ENCODE measurements around the gene ETV6.
A peak's percentile ranks its signal among the peaks of the same experiment; 100 is the strongest.

ETV6 gene

DNA sequence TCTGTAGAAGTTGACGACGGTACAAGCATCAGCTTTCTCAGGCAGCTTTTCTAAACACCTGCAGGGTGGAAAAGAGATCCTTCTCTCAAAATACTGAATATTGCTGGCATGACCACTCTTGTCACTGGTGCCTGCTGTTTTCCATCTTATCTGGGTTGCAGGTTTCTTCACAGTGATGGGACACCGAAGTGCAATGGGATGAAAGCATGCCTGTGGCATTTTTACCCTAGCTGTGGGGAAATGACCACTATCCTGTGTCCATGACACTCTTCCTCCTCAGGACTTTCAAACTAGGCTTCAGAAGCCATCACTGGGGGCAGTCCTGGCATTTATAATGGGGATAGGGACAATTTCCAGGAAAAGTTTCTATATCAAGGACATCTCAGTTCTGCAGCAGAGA, 98.5 kb downstream of the ETV6 start:
- ATAC-seq (ENCODE audit: insufficient read depth, low read depth) = no peak
- Histone ChIP-seq H3K79me2 (ENCODE audit: insufficient read depth, low read length) (peaks cover 98% of the 10 kb centered on the region), H3K9ac (ENCODE audit: low read depth, low read length) (no peak overlapping the region)

DNA sequence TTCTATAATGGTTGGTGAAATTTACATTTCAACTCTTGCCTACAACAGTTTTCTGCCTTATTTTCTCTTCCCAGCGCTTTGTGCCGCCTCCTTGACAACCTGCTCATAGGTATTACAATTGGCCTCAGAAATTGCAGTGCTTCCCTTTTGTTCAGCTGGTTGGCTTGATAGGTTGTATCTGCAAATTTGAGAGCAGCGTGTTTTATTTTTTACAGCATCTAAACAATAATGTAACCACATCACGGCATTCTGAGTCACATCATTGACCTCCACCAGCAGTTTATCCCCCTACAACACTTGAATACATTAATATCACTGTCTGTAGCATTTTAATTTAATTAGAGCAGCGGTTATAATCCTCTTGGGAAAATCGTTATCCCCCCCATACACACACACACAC, 99.4 kb downstream of the ETV6 start:
- peaks cover 97% of the 10 kb centered on the region for H3K79me2 ChIP-seq (ENCODE audit: insufficient read depth, low read length)
- H3K9ac ChIP-seq (ENCODE audit: low read depth, low read length) = no peak overlapping the region
- H3K4me3 ChIP-seq (ENCODE audit: low read depth in 1 of 2, low read length in 2 of 2) = no peak overlapping the region
- no peaks in the 10 kb centered on the region for H3K9me3 ChIP-seq (ENCODE audit: insufficient read depth, low read length, severe bottlenecking)
- no peak overlapping the region for H3K4me2 ChIP-seq (ENCODE audit: insufficient read depth, low read length)
- ATAC-seq (ENCODE audit: insufficient read depth, low read depth) = no peak
- 0 out of 2 replicates have a peak, but pooled peaks cover 2% of the 10 kb centered on the region for H3K4me1 ChIP-seq (ENCODE audit: insufficient read depth, low read length)
- H3K27me3 ChIP-seq (ENCODE audit: insufficient read depth, low read length, poor library complexity) = no peaks in the 10 kb centered on the region
- no peak for DNase-seq
- no peak overlapping the region for H3K27ac ChIP-seq (ENCODE audit: low read length)
- peaks cover 42% of the 10 kb centered on the region for H3K36me3 ChIP-seq (ENCODE audit: insufficient read depth, low read length)
- H2AFZ ChIP-seq (ENCODE audit: low read depth, low read length) = no peak overlapping the region
- TF ChIP-seq, protein P1, sequence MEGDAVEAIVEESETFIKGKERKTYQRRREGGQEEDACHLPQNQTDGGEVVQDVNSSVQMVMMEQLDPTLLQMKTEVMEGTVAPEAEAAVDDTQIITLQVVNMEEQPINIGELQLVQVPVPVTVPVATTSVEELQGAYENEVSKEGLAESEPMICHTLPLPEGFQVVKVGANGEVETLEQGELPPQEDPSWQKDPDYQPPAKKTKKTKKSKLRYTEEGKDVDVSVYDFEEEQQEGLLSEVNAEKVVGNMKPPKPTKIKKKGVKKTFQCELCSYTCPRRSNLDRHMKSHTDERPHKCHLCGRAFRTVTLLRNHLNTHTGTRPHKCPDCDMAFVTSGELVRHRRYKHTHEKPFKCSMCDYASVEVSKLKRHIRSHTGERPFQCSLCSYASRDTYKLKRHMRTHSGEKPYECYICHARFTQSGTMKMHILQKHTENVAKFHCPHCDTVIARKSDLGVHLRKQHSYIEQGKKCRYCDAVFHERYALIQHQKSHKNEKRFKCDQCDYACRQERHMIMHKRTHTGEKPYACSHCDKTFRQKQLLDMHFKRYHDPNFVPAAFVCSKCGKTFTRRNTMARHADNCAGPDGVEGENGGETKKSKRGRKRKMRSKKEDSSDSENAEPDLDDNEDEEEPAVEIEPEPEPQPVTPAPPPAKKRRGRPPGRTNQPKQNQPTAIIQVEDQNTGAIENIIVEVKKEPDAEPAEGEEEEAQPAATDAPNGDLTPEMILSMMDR (IDR thresholded peaks at IDR 0.05; ENCODE audit: borderline replicate concordance, extremely low read depth, low read length, poor library complexity, severe bottlenecking) = no peak
- no peak for TF ChIP-seq EZH2 (IDR thresholded peaks at IDR 0.05; ENCODE audit: borderline replicate concordance, low read depth, low read length, severe bottlenecking)
- peaks cover 12% of the 10 kb centered on the region; the same call in 1 of the 2 replicates for H4K20me1 ChIP-seq (ENCODE audit: insufficient read depth, low read length)

More for the DNA sequence above, 98.5 kb downstream of the ETV6 start:
- no peak overlapping the region for H3K4me2 ChIP-seq (ENCODE audit: insufficient read depth, low read length)
- peaks cover 19% of the 10 kb centered on the region; the same call in 1 of the 2 replicates for H4K20me1 ChIP-seq (ENCODE audit: insufficient read depth, low read length)
- no peak for DNase-seq
- no peaks in the 10 kb centered on the region for H3K9me3 ChIP-seq (ENCODE audit: insufficient read depth, low read length, severe bottlenecking)
- 0 out of 2 replicates have a peak overlapping the region, but pooled peaks have one; percentile 15 for H3K27ac ChIP-seq (ENCODE audit: low read length)
- TF ChIP-seq EZH2 (IDR thresholded peaks at IDR 0.05; ENCODE audit: borderline replicate concordance, low read depth, low read length, severe bottlenecking) = no peak
- TF ChIP-seq, protein P1 (IDR thresholded peaks at IDR 0.05; ENCODE audit: borderline replicate concordance, extremely low read depth, low read length, poor library complexity, severe bottlenecking) = no peak
- no peak overlapping the region for H2AFZ ChIP-seq (ENCODE audit: low read depth, low read length)
- no peak overlapping the region for H3K4me3 ChIP-seq (ENCODE audit: low read depth in 1 of 2, low read length in 2 of 2)
- 0 out of 2 replicates have a peak, but pooled peaks cover 2% of the 10 kb centered on the region for H3K4me1 ChIP-seq (ENCODE audit: insufficient read depth, low read length)
- peaks cover 40% of the 10 kb centered on the region for H3K36me3 ChIP-seq (ENCODE audit: insufficient read depth, low read length)
- H3K27me3 ChIP-seq (ENCODE audit: insufficient read depth, low read length, poor library complexity) = no peaks in the 10 kb centered on the region

DNA sequence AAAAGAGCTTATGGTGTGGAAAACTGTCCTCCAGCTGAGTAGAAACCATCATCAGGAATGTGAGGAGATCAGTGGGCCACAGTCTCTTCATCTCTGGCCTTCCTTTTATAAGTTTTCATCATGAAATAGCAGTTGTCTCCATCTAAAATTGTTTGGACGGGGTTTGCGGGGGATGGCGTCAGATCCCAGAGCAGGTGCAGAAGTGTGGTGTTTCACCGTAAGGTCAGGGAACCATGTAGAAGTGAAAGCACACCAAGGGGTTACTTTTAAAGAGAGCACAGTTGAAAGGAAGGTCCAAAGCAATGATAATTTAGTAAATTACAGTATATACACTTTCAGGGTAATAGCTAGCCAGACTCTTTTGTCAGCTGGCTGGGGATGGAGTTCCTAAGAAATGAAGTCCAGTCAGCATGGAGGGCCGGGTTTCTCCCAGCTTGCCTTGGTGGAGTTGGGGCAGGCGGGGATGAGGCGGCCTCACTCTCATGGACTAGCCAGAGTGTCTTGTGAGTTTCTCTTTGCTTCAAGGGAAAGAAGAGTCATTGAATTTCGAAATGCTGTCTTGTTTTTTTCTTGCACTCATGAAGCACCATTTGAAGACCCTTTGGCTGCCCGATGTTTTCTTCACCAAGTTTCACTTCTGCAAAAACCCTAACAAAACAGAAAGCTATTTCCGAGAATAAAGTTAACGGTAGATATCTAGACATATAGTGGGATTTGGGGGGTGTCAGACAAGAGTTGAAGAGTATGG, 100.6 kb downstream of the ETV6 start:
- Histone ChIP-seq H3K4me3 (ENCODE audit: low read depth in 1 of 2, low read length in 2 of 2) (no peak overlapping the region), H3K9me3 (ENCODE audit: insufficient read depth, low read length, severe bottlenecking) (no peaks in the 10 kb centered on the region), H2AFZ (ENCODE audit: low read depth, low read length) (no peak overlapping the region), H3K4me1 (ENCODE audit: insufficient read depth, low read length) (0 out of 2 replicates have a peak, but pooled peaks cover 2% of the 10 kb centered on the region), H3K27me3 (ENCODE audit: insufficient read depth, low read length, poor library complexity) (no peaks in the 10 kb centered on the region), H3K4me2 (ENCODE audit: insufficient read depth, low read length) (no peak overlapping the region), H4K20me1 (ENCODE audit: insufficient read depth, low read length) (peaks cover 11% of the 10 kb centered on the region; the same call in 1 of the 2 replicates), H3K9ac (ENCODE audit: low read depth, low read length) (no peak overlapping the region), H3K27ac (ENCODE audit: low read length) (0 out of 2 replicates have a peak overlapping the region, but pooled peaks have one; percentile 0), H3K36me3 (ENCODE audit: insufficient read depth, low read length) (peaks cover 48% of the 10 kb centered on the region), H3K79me2 (ENCODE audit: insufficient read depth, low read length) (peaks cover 89% of the 10 kb centered on the region)
- DNase-seq (no peak), ATAC-seq (ENCODE audit: insufficient read depth, low read depth) (peak; percentile 39; the same call in 1 of the 3 replicates)
- TF ChIP-seq, protein P1 (IDR thresholded peaks at IDR 0.05; ENCODE audit: borderline replicate concordance, extremely low read depth, low read length, poor library complexity, severe bottlenecking) = no peak
- TF ChIP-seq EZH2 (IDR thresholded peaks at IDR 0.05; ENCODE audit: borderline replicate concordance, low read depth, low read length, severe bottlenecking) = no peak
